OCI-LY7 (cell line): ENCODE measurements around the gene LGR6. TPM values are rescaled to one million over a fixed set of nuclear protein-coding genes. Genes with fewer than 3 reads are reported as not detected.

Experiments used
- BruUV-seq: library from RNA; stranded (reverse); fragments of 400-500 nt; replicated peaks from 2 replicates; lab custom pipeline; 2021; lab: Mats Ljungman, UMichigan
- CTCF ChIA-PET: fragments of 300-600 bp; sonication (Branson Sonifier 250); formaldehyde crosslinking; loops from one replicate; lab custom pipeline; 2022; ENCODE audit warnings: antibody characterized with exemption; ENCODE audit not compliant: unreplicated experiment; lab: Charles Lee
- POLR2A ChIA-PET: fragments of 300-600 bp; sonication (Branson Sonifier 250); formaldehyde crosslinking; loops from one replicate; lab custom pipeline; 2022; ENCODE audit warnings: antibody characterized with exemption; lab: Charles Lee
- DNase-seq: peaks from one replicate; pipeline ENCODE4 v3.0.0-alpha.2; 2015; ENCODE audit warnings: low spot score
- H2AFZ ChIP-seq: fragments of 200-600 bp; sonication (generic), shearing (Covaris generic); 2 replicates; pipeline ENCODE4 v1.6.1; 2014; ENCODE audit warnings: mild to moderate bottlenecking, antibody characterized with exemption, low read length, moderate library complexity
- H3K27ac ChIP-seq: fragments of 200-600 bp; sonication (generic); 2 replicates; pipeline ENCODE4 v1.5.1; 2014; ENCODE audit warnings: mixed run types, low read depth, mild to moderate bottlenecking, moderate library complexity, low read length, inconsistent platforms; ENCODE audit not compliant: poor library complexity, severe bottlenecking
- H3K36me3 ChIP-seq: fragments of 200-600 bp; sonication (generic); 2 replicates; pipeline ENCODE4 v1.6.1; 2014; ENCODE audit warnings: mild to moderate bottlenecking, antibody characterized with exemption, low read length, moderate library complexity, mixed read lengths; ENCODE audit not compliant: insufficient read depth
- H3K4me1 ChIP-seq: fragments of 200-600 bp; sonication (generic); 2 replicates; pipeline ENCODE4 v1.5.1; 2014; ENCODE audit warnings: mild to moderate bottlenecking, low read length; ENCODE audit not compliant: insufficient read depth, poor library complexity, severe bottlenecking
- H3K4me2 ChIP-seq: fragments of 200-600 bp; sonication (generic); 2 replicates; pipeline ENCODE4 v1.6.1; 2014; ENCODE audit warnings: mild to moderate bottlenecking, low read length
- H3K4me3 ChIP-seq: fragments of 200-600 bp; sonication (generic); 2 replicates; pipeline ENCODE4 v1.5.1; 2014; ENCODE audit warnings: mild to moderate bottlenecking, low read depth, low read length; ENCODE audit not compliant: poor library complexity, severe bottlenecking
- H3K79me2 ChIP-seq: fragments of 200-600 bp; sonication (generic); 2 replicates; pipeline ENCODE4 v1.6.1; 2016; ENCODE audit warnings: low read depth, mild to moderate bottlenecking, low read length, moderate library complexity, mixed read lengths; ENCODE audit not compliant: insufficient read depth
- H3K9me2 ChIP-seq: fragments of 200-600 bp; sonication (generic); 2 replicates; pipeline ENCODE4 v1.6.1; 2016; ENCODE audit warnings: mild to moderate bottlenecking, low read length, mixed read lengths; ENCODE audit not compliant: insufficient read depth
- H3K9me3 ChIP-seq: fragments of 200-600 bp; sonication (generic); 2 replicates; pipeline ENCODE4 v1.6.1; 2014; ENCODE audit warnings: mild to moderate bottlenecking, mixed run types, low read length, mixed read lengths
- H4K20me1 ChIP-seq: fragments of 200-600 bp; sonication (generic); 2 replicates; pipeline ENCODE4 v1.6.1; 2014; ENCODE audit warnings: mild to moderate bottlenecking, antibody characterized with exemption, low read length, moderate library complexity, mixed read lengths; ENCODE audit not compliant: insufficient read depth
- EZH2phosphoT487 ChIP-seq: fragments of 200-600 bp; sonication (generic); IDR thresholded peaks from 2 replicates; pipeline ENCODE4 v1.6.1; 2018; ENCODE audit warnings: low read depth, borderline replicate concordance, mild to moderate bottlenecking, mixed run types, antibody characterized with exemption, low read length, moderate library complexity, mixed read lengths
- intact Hi-C: fragments of 100-400 bp; cut with micrococcal nuclease; formaldehyde crosslinking; loops from one replicate; pipeline ENCODE4 v1.10.0; 2022; ENCODE audit not compliant: unreplicated experiment
- total RNA-seq, 2 experiments: library from RNA; depleted of rRNA in 1 of 2; stranded (reverse); fragments of >200 nt in 1 of 2; shearing (Covaris generic) in 1 of 2; gene quantifications; 2 replicates each; pipeline ENCODE4 v1.2.3, GENCODE V29; 2014 to 2022
- TF ChIP-seq, protein P1 (sequence below): fragments of 200-600 bp; sonication (generic); conservative IDR thresholded peaks from 2 replicates; pipeline ENCODE4 v1.5.1; 2014; ENCODE audit warnings: mild to moderate bottlenecking, antibody characterized with exemption, low read length, moderate library complexity, mixed read lengths

The LGR6 gene
- total RNA-seq, 2 experiments from 2014 or later, result not detected

DNA sequence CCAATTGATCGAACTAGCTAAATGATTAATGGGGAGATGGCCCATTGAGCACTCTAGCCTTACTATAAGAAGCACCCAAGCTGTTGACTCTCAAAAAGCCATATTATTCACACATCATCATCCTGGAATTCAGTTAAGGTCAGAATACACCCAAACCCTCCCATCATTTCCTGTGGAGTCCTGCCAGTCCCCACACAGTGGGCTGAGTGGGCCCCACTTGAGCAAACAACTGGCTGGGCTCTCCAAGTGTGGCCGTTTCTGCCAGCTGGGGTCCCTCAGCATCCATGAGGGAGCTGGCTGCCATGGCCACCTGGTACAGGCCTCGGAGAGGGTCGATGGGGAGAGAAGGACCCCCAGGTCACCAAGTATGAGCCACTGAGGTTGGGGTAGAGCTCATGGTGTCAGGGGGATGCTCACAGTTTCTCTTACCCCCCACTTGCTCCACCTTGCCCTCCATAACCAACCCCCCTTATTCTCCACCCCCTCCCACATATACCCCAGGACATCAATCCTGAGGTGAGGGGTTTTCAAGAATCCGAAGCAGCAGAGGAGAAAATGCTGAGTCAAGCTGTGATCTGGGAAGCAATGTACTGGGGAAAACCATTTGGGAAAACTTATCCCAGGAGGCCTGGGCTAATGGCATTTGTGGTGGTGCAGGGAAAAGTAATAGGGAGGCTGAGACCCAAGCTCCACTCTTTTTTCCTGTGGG, 87.9 kb downstream of the LGR6 start:
- peaks cover 12% of the 10 kb centered on the region for H3K4me1 ChIP-seq
- no TSS peak for BruUV-seq
- H3K79me2 ChIP-seq, result no peaks in the 10 kb centered on the region
- intact Hi-C loops, result no loop called here
- H2AFZ ChIP-seq, result no peak overlapping the region
- no peaks in the 10 kb centered on the region for H3K36me3 ChIP-seq
- no peak overlapping the region for H3K4me2 ChIP-seq
- H4K20me1 ChIP-seq, result no peaks in the 10 kb centered on the region
- no peak for DNase-seq
- no peak overlapping the region for H3K4me3 ChIP-seq
- H3K27ac ChIP-seq, result no peak overlapping the region
- TF ChIP-seq, protein P1, sequence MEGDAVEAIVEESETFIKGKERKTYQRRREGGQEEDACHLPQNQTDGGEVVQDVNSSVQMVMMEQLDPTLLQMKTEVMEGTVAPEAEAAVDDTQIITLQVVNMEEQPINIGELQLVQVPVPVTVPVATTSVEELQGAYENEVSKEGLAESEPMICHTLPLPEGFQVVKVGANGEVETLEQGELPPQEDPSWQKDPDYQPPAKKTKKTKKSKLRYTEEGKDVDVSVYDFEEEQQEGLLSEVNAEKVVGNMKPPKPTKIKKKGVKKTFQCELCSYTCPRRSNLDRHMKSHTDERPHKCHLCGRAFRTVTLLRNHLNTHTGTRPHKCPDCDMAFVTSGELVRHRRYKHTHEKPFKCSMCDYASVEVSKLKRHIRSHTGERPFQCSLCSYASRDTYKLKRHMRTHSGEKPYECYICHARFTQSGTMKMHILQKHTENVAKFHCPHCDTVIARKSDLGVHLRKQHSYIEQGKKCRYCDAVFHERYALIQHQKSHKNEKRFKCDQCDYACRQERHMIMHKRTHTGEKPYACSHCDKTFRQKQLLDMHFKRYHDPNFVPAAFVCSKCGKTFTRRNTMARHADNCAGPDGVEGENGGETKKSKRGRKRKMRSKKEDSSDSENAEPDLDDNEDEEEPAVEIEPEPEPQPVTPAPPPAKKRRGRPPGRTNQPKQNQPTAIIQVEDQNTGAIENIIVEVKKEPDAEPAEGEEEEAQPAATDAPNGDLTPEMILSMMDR, result no peak
- no peak for TF ChIP-seq EZH2phosphoT487
- no peaks in the 10 kb centered on the region for H3K9me3 ChIP-seq
- ChIA-PET POLR2A (interaction anchor here (0.5 to 1.0 kb wide), 3 partner anchors 55 to 259 kb away, joined by 4 to 5 read pairs (median 5); no protein-coding TSS in a partner anchor), CTCF (no interaction called here)
- no peaks in the 10 kb centered on the region for H3K9me2 ChIP-seq

DNA sequence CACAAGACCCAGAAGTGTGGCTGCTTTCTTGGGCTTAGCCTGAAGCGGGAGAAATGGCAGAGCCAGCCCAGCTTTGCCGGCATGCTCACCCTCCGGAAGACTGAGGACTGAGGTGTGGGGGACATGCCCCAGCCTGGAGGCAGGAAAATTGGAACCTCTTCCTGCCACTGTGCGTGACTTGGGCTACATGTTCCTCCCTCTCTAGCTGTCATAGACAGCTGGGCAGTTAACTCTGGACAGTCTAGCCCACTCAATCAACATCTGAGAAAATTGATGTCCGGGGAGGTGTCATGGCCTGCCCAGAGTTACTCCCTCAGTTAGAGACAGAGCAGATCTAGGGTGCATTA, 88.4 kb downstream of the LGR6 start:
- no peaks in the 10 kb centered on the region for H3K9me2 ChIP-seq
- H4K20me1 ChIP-seq, result no peaks in the 10 kb centered on the region
- intact Hi-C loops, result no loop called here
- peaks cover 12% of the 10 kb centered on the region for H3K4me1 ChIP-seq
- H3K79me2 ChIP-seq, result no peaks in the 10 kb centered on the region
- TF ChIP-seq, protein P1, result no peak
- no peak for TF ChIP-seq EZH2phosphoT487
- H3K9me3 ChIP-seq, result no peaks in the 10 kb centered on the region
- H2AFZ ChIP-seq, result no peak overlapping the region
- ChIA-PET CTCF (no interaction called here), POLR2A (interaction anchor here (0.6 to 1.0 kb wide), 2 partner anchors 56 to 259 kb away, joined by 4 to 5 read pairs; no protein-coding TSS in a partner anchor)
- DNase-seq, result no peak
- BruUV-seq, result no TSS peak
- H3K36me3 ChIP-seq, result no peaks in the 10 kb centered on the region
- no peak overlapping the region for H3K4me2 ChIP-seq
- no peak overlapping the region for H3K27ac ChIP-seq
- no peak overlapping the region for H3K4me3 ChIP-seq
